Nucleus accumbens (tissue), 56 donors: ENCODE data around the gene IRAK1.

Experiments
- DNase-seq, 56 donors: peaks; one replicate each; lab custom pipeline; 2025; lab: John Stamatoyannopoulos, UW

Gene IRAK1

GRCh38 chrX:154043003-154043763 lies 23.5 kb upstream of the IRAK1 start:
- DNase-seq = no peak

- no peak for DNase-seq
These were observed 21.2 kb upstream of the IRAK1 start for GRCh38 chrX:154040863-154041262.

- DNase-seq = no peak
These were observed 20.6 kb upstream of the IRAK1 start for GRCh38 chrX:154040307-154040756.

GRCh38 chrX:154039577-154039976 lies 19.9 kb upstream of the IRAK1 start:
- DNase-seq = no peak

- no peak for DNase-seq
These were observed 19.0 kb upstream of the IRAK1 start for GRCh38 chrX:154038656-154039055.

- no peak for DNase-seq
These were observed 18.1 kb upstream of the IRAK1 start for GRCh38 chrX:154037754-154038153.

GRCh38 chrX:154036513-154036912 lies 16.8 kb upstream of the IRAK1 start:
- DNase-seq = no peak

GRCh38 chrX:154033848-154034247 lies 14.1 kb upstream of the IRAK1 start:
- no peak for DNase-seq

- no peak for DNase-seq
These were observed 13.0 kb upstream of the IRAK1 start for GRCh38 chrX:154032653-154033052.

- DNase-seq = no peak
These were observed 12.5 kb upstream of the IRAK1 start for GRCh38 chrX:154032160-154032559.

GRCh38 chrX:154030715-154031305 lies 11.1 kb upstream of the IRAK1 start:
- no peak for DNase-seq

- peak in 13 of 56 donors; percentile 2 to 32 (median 15) for DNase-seq
These were observed 10.6 kb upstream of the IRAK1 start for GRCh38 chrX:154030266-154030665.

- DNase-seq = no peak
These were observed 9.7 kb upstream of the IRAK1 start for GRCh38 chrX:154029439-154029838.

GRCh38 chrX:154028502-154029184 lies 8.9 kb upstream of the IRAK1 start:
- no peak for DNase-seq

- no peak for DNase-seq
These were observed 8.3 kb upstream of the IRAK1 start for GRCh38 chrX:154027986-154028385.

GRCh38 chrX:154027022-154027402 lies 7.3 kb upstream of the IRAK1 start:
- DNase-seq = no peak

GRCh38 chrX:154026136-154027021 lies 6.7 kb upstream of the IRAK1 start:
- no peak for DNase-seq

GRCh38 chrX:154025230-154025629 lies 5.5 kb upstream of the IRAK1 start:
- no peak for DNase-seq

- no peak for DNase-seq
These were observed 4.6 kb upstream of the IRAK1 start for GRCh38 chrX:154024271-154024670.

- DNase-seq = no peak
These were observed 3.7 kb upstream of the IRAK1 start for GRCh38 chrX:154023276-154024000.
